HG02623 (cell line): ENCODE data around the gene MAP3K12.
"Not testable (repeated sequence)": the region's sequence is repeated elsewhere in the genome, so short reads cannot be mapped to it uniquely, and the experiment has no call there.

ENCODE experiments used
- ATAC-seq: cut with Tn5 transposase; IDR thresholded peaks from one replicate; pipeline ENCODE4 v1.9.1; 2021; ENCODE audit warnings: moderate library complexity; ENCODE audit not compliant: unreplicated experiment

MAP3K12 gene

DNA sequence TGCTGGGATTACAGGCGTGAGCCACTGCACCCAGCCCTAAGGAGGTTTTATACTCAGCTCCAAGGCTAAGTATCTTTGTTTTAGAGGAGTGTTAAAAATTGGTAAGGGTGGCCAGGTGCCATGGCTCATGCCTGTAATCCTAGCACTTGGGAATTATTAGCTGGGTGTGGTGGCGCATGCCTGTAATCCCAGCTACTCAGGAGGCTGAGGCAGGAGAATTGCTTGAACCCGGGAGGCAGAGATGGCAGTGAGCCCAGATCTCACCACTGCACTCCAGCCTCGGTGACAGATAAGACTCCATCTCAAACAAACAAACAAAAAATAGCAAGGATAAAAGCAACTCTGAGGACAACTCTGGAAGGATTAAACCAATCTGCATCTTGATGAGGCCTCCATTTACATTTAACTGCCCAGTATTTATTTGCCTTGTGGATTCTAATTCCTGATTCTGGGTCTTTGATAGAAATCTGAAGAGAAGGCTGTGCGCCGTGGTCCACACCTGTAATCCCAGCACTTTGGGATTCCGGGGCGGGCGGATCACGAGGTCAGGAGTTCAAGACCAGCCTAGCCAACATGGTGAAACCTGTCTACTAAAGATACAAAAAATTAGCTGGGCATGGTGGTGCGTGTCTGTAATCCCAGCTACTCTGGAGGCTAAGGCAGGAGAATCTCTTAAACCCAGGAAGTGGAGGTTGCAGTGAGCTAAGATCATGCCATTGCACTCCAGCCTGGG, 54.5 kb downstream of the MAP3K12 start:
- ATAC-seq = not testable (repeated sequence)

DNA sequence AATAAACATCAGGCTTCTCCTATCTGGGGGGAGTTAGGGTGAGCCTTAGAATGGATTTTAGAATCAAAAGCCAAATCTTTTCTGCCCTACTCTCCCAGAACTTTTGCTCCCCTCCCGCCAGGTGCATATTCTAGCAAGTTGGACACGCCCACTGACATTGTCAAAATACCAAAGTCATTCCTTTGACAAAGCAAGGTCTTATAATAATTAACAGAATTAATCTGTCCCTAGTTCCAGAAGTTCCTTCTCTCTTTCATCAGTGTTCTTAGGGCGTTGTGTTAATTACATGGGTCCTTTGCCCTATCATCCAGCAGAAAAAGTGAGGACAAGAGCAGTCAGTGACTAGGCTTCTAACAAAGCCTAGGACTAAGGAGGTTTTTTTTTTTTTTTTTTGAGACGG, 55.3 kb downstream of the MAP3K12 start:
- no peak for ATAC-seq

DNA sequence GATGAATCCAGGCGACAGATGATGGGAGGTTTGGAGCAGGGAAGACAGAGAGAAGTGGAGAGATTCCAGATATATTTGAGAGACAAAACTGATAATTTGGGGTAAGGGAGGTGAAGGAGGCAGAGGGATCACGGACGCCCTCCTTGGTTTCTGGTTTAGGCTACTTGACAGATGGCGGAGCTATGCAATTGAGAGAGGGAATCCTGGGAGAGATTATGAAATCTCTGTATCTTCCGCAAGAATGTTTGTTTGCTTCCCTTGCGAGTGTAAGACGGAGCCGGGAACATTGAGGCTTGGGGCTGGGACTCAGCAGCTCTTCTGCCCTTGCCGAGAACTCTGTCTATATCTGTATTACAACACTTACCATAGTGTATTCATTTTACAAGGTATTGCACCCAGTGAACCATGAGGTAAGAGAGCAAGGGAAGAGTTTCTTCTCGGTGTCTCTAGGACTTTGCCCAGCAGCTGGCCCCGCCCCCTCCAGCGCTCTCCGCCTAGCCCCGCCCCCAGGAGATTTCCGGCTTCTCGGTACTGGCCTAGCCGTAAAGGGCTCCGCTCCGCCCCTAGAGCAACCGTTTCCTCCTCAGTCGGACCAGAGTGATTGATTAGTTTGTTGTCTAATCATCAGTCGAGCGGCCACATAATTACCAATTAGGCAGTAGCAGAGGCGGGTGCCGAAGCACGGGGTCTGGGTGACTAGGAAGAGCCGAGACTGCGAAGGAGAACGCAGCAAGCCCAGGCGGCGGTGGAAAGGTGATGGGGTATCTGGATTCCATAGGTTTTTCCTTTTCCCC, 58.0 kb downstream of the MAP3K12 start, which contains the start of gene PRR13:
PRR13 (plus strand) TSS at position 695 of the 794 bp plus-strand sequence. CDS start 981 bp downstream, outside the sequence.
- ATAC-seq = peak; percentile 98

DNA sequence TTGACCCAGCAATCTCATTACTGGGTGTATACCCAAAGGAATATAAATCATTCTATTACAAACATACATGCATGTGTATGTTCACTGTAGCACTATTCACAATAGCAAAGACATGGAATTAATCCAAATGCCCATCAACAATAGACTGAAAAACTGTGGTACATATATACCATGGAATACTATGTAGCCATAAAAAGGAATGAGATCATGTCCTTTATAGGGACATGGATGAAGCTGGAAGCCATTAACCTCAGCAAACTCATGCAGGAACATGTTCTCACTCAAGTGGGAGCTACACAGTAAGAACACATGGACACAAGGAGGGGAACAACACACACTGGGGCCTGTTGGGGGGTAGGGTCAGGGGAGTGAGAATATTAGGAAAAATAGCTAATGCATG, 59.7 kb downstream of the MAP3K12 start:
- not testable (repeated sequence) for ATAC-seq

DNA sequence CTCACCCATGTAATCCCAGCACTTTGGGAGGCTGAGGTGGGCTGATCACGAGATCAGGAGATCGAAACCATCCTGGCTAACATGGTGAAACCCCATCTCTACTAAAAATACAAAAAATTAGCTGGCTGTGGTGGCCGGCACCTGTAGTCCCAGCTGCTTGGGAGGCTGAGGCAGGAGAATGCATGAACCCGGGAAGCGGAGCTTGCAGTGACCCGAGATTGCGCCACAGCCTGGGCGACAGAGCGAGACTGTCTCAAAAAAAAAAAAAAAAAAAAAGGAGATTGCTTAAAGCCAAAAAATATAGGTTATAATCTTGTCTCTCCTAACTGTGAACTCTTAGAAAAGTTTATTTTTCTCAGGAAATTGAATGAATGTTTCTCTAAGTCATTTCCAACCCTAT, 63.9 kb downstream of the MAP3K12 start:
- ATAC-seq = not testable (repeated sequence)

DNA sequence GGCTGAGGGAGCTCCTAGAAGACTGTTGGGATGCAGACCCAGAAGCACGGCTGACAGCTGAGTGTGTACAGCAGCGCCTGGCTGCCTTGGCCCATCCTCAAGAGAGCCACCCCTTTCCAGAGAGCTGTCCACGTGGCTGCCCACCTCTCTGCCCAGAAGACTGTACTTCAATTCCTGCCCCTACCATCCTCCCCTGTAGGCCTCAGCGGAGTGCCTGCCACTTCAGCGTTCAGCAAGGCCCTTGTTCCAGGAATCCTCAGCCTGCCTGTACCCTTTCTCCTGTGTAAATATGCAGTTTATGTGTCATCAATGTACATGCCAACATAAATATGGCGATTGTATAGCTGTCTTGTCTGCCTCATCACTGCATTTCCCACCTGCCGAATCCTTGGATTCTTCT, 68.1 kb downstream of the MAP3K12 start:
- no peak for ATAC-seq

DNA sequence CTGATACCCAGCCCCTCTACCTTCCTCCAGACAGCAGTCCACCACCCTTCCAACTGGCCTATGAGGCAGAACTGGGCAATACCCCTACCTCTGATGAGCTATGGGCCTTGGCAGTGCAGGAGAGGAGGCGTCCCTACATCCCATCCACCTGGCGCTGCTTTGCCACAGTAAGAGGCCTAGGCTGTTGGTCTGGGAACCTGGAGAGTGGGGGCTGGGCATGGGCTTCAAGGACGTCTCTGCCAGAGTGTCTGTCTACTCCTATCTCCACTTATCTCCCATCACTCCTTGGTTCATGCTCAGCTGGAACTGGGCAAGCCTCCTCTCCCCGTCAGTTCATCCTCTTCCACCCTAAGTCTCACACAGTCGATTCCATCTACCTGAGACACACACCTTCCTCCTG, 69.1 kb downstream of the MAP3K12 start:
- no peak for ATAC-seq
